Activated naive CD8-positive, alpha-beta T cell treated with anti-CD3 and anti-CD28 coated beads, Interleukin-2, amount 10 ng/mL, durations not matched to agents 7 days and 5 days (primary cell): ENCODE measurements around the gene TSPAN8. TPM values are rescaled to one million over a fixed set of nuclear protein-coding genes. Genes with fewer than 3 reads are reported as not detected.
"Not testable (repeated sequence)": the region's sequence is repeated elsewhere in the genome, so short reads cannot be mapped to it uniquely, and the experiment has no call there.

Experiments used
- ATAC-seq: fragments of 150-1000 bp; cut with Tn5 transposase; one replicate; pipeline ENCODE4 v1.10.0; 2021; ENCODE audit warnings: low read depth, moderate library complexity
- POLR2A ChIA-PET: fragments of 350-600 bp; sonication (Branson Sonifier 250); formaldehyde crosslinking; loops from one replicate; lab custom pipeline; 2021; ENCODE audit warnings: antibody characterized with exemption; lab: Charles Lee
- DNase-seq: peaks from one replicate; pipeline ENCODE4 v3.0.0; 2021
- H3K27ac Mint-ChIP-seq: one replicate; pipeline ENCODE4 v1.8.0; 2022; ENCODE audit warnings: mild to moderate bottlenecking, mixed read lengths
- H3K27me3 Mint-ChIP-seq: one replicate; pipeline ENCODE4 v1.8.0; 2022; ENCODE audit warnings: mild to moderate bottlenecking, moderate library complexity, mixed read lengths
- H3K36me3 Mint-ChIP-seq: one replicate; pipeline ENCODE4 v1.8.0; 2021; ENCODE audit warnings: mild to moderate bottlenecking, mixed read lengths
- H3K4me1 Mint-ChIP-seq: one replicate; pipeline ENCODE4 v1.8.0; 2021; ENCODE audit warnings: mixed read lengths
- H3K4me3 Mint-ChIP-seq: one replicate; pipeline ENCODE4 v1.8.0; 2022; ENCODE audit warnings: mild to moderate bottlenecking, moderate library complexity, mixed read lengths
- H3K9me3 Mint-ChIP-seq: one replicate; pipeline ENCODE4 v1.8.0; 2021; ENCODE audit warnings: mixed read lengths
- total RNA-seq, 2 experiments: library from RNA; stranded (reverse); gene quantifications; one replicate each; pipeline ENCODE4 v1.2.3, GENCODE V29; 2021

Gene TSPAN8
- total RNA-seq, 2 experiments from 2014 or later: not detected

- DNase-seq: no peak
- ATAC-seq: no peak
- H3K27me3 Mint-ChIP-seq: no peaks in the 10 kb centered on the region
- H3K27ac Mint-ChIP-seq: no peak overlapping the region
- H3K4me3 Mint-ChIP-seq: no peak overlapping the region
- H3K36me3 Mint-ChIP-seq: no peaks in the 10 kb centered on the region
- no peaks in the 10 kb centered on the region for H3K9me3 Mint-ChIP-seq
- POLR2A ChIA-PET: no interaction called here
- H3K4me1 Mint-ChIP-seq: no peaks in the 10 kb centered on the region
Measured at GRCh38 chr12:71159264-71159663, 1.5 kb upstream of the TSPAN8 start.

DNA sequence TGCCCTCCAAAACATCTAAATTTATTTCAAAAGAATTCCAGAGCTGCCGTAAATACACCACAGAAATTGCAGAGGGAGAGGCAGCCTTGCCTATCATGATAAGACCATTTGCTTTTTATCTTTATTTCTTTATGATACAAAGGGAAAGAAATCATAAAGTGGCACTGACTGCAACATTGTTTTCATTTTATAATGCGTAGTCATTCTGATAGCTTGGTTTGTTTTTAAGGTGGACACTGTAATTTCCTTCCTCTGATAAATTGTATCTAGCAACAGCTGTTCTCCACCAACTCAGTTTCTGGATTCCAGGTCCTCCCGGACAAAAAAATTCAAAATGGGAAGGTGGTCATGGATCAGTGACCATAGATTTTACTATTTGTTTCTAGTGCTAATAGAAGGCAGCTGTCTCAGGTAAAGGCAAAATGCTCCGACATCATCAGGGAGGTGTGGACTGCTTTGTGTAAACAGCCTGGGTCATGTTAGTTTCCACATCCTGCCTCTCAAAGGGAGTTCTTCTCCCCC, 623 bp upstream of the TSPAN8 start:
- Mint-ChIP-seq H3K9me3 (no peaks in the 10 kb centered on the region), H3K36me3 (no peaks in the 10 kb centered on the region), H3K4me3 (no peak overlapping the region), H3K27ac (no peak overlapping the region), H3K4me1 (no peaks in the 10 kb centered on the region), H3K27me3 (no peaks in the 10 kb centered on the region)
- ATAC-seq: no peak
- POLR2A ChIA-PET: no interaction called here
- no peak for DNase-seq

DNA sequence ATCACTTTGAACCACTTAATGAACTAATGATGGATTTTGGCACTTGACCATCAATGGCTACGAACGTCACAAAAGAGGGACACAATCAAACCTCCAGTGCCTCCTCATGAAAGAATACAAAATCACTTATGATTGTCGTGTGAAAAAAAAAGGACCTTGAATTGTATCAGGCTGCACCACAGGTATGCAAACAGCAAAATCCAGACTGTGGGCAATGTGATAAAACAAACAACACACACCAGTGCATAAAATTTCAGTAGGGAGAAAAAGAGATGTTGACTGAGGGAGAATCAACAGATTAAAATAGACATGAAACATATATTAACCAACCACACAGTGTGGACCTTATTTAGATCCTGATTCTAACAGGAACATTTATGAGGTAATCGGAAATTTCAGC, 2.6 kb downstream of the TSPAN8 start:
- no peak overlapping the region for H3K4me3 Mint-ChIP-seq
- no peak for DNase-seq
- ATAC-seq: no peak
- POLR2A ChIA-PET: no interaction called here
- no peaks in the 10 kb centered on the region for H3K4me1 Mint-ChIP-seq
- no peaks in the 10 kb centered on the region for H3K27me3 Mint-ChIP-seq
- no peaks in the 10 kb centered on the region for H3K36me3 Mint-ChIP-seq
- H3K9me3 Mint-ChIP-seq: peaks cover 3% of the 10 kb centered on the region
- no peak overlapping the region for H3K27ac Mint-ChIP-seq

- ATAC-seq (no peak), DNase-seq (no peak)
- POLR2A ChIA-PET: no interaction called here
- no peak overlapping the region for H3K27ac Mint-ChIP-seq
- H3K27me3 Mint-ChIP-seq: no peaks in the 10 kb centered on the region
- H3K9me3 Mint-ChIP-seq: peaks cover 3% of the 10 kb centered on the region
- H3K4me3 Mint-ChIP-seq: no peak overlapping the region
- H3K36me3 Mint-ChIP-seq: no peaks in the 10 kb centered on the region
- no peaks in the 10 kb centered on the region for H3K4me1 Mint-ChIP-seq
Measured at GRCh38 chr12:71152851-71153250, 4.9 kb downstream of the TSPAN8 start.

DNA sequence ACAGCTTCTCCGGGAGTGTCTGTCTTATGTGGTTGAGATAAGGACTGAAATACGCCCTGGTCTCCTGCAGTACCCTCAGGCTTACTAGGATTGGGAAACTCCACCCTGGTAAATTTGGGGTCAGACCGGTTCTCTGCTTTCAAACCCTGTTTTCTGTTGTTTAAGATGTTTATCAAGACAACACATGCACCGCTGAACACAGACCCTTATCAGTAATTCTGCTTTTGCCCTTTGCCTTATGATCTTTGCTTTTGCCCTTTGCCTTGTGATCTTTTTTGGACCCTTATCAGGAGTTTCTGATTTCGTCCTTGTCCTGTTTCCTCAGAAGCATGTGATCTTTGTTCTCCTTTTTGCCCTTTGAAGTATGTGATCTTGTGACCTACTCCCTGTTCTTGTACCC, 7.8 kb downstream of the TSPAN8 start:
- H3K4me3 Mint-ChIP-seq, H3K4me1 Mint-ChIP-seq, H3K36me3 Mint-ChIP-seq, H3K9me3 Mint-ChIP-seq, ATAC-seq, POLR2A ChIA-PET, H3K27ac Mint-ChIP-seq, DNase-seq, H3K27me3 Mint-ChIP-seq: not testable (repeated sequence)

- DNase-seq (no peak), ATAC-seq (no peak)
- Mint-ChIP-seq H3K4me1 (no peaks in the 10 kb centered on the region), H3K36me3 (no peaks in the 10 kb centered on the region), H3K27ac (no peak overlapping the region), H3K4me3 (no peak overlapping the region), H3K27me3 (no peaks in the 10 kb centered on the region), H3K9me3 (no peaks in the 10 kb centered on the region)
- POLR2A ChIA-PET: no interaction called here
Measured at GRCh38 chr12:71144682-71145081, 13.1 kb downstream of the TSPAN8 start.

DNA sequence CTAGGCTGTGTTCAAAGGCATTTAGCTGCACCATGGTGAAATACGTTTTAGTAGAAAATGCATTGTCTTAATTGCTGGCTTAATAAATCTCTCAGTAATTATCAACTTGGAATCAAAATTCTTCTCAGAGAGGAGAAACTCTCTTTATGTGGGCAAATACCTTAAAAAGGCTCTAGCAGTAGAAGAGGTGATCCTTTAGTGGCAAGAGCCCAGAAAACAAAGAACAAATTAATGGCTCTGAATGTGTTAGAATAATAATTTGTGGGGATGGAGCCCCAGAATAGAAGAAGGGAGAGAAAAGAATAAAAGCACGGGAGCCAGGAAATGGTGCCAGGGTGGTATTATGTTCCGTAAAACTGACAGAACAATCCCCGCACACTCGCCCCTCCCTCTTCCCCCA, 14.8 kb downstream of the TSPAN8 start:
- Mint-ChIP-seq H3K4me3 (no peak overlapping the region), H3K9me3 (no peaks in the 10 kb centered on the region), H3K4me1 (no peaks in the 10 kb centered on the region), H3K36me3 (no peaks in the 10 kb centered on the region), H3K27ac (no peak overlapping the region), H3K27me3 (no peaks in the 10 kb centered on the region)
- POLR2A ChIA-PET: no interaction called here
- ATAC-seq (no peak), DNase-seq (no peak)

- Mint-ChIP-seq H3K4me1 (no peaks in the 10 kb centered on the region), H3K4me3 (no peak overlapping the region), H3K27me3 (no peaks in the 10 kb centered on the region), H3K9me3 (no peaks in the 10 kb centered on the region), H3K36me3 (no peaks in the 10 kb centered on the region), H3K27ac (no peak overlapping the region)
- ATAC-seq (no peak), DNase-seq (no peak)
- POLR2A ChIA-PET: no interaction called here
Measured at GRCh38 chr12:71142016-71142415, 15.8 kb downstream of the TSPAN8 start.

- ATAC-seq (no peak), DNase-seq (no peak)
- H3K36me3 Mint-ChIP-seq: no peaks in the 10 kb centered on the region
- POLR2A ChIA-PET: no interaction called here
- no peaks in the 10 kb centered on the region for H3K4me1 Mint-ChIP-seq
- H3K27me3 Mint-ChIP-seq: no peaks in the 10 kb centered on the region
- H3K9me3 Mint-ChIP-seq: no peaks in the 10 kb centered on the region
- H3K4me3 Mint-ChIP-seq: no peak overlapping the region
- H3K27ac Mint-ChIP-seq: no peak overlapping the region
Measured at GRCh38 chr12:71141378-71141926, 16.3 kb downstream of the TSPAN8 start.

GRCh38 chr12:71139153-71139735, 18.6 kb downstream of the TSPAN8 start:
- DNase-seq (no peak), ATAC-seq (no peak)
- POLR2A ChIA-PET: no interaction called here
- no peaks in the 10 kb centered on the region for H3K9me3 Mint-ChIP-seq
- H3K4me3 Mint-ChIP-seq: no peak overlapping the region
- H3K36me3 Mint-ChIP-seq: no peaks in the 10 kb centered on the region
- H3K27ac Mint-ChIP-seq: no peak overlapping the region
- H3K27me3 Mint-ChIP-seq: no peaks in the 10 kb centered on the region
- no peaks in the 10 kb centered on the region for H3K4me1 Mint-ChIP-seq

DNA sequence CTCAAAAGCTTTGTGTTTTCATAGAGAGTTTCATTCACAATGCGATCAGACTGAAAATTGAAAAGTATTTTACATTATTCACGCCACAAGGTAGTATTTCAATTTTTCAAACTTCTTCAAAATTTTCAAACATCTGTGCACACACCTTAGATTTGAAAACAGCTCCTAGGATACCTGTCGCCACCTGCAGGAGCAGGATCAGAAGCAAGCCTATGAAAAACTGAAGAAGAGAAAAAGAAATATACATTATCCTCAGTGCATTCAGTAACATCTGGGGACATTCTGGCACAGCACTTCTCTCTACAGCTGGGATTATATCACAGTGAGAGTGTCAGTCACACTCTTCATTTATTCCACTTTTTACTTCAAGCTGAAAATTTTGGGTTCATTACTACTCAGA, 19.8 kb downstream of the TSPAN8 start:
- ATAC-seq: no peak
- Mint-ChIP-seq H3K36me3 (no peaks in the 10 kb centered on the region), H3K27ac (no peak overlapping the region), H3K9me3 (no peaks in the 10 kb centered on the region), H3K27me3 (no peaks in the 10 kb centered on the region), H3K4me1 (no peaks in the 10 kb centered on the region), H3K4me3 (no peak overlapping the region)
- POLR2A ChIA-PET: no interaction called here
- DNase-seq: no peak

DNA sequence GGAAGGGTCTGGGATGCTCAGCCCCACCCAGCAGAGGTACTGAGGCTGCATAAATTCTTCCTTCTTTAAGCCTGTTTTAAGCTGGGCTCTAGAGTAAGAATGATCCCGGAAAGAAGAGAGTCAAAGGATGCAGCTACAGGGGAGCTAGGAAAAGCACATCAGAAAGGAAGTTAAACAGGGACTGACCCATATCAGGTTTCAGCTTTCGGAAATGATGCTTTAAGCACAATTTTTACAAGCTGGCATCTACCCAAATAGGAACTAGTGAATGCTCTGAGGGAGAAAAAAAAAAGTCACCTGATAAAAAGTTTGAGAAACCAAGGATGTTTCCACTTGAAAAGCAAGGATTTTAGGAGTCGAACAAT, 22.0 kb downstream of the TSPAN8 start:
- POLR2A ChIA-PET: no interaction called here
- no peaks in the 10 kb centered on the region for H3K9me3 Mint-ChIP-seq

DNA sequence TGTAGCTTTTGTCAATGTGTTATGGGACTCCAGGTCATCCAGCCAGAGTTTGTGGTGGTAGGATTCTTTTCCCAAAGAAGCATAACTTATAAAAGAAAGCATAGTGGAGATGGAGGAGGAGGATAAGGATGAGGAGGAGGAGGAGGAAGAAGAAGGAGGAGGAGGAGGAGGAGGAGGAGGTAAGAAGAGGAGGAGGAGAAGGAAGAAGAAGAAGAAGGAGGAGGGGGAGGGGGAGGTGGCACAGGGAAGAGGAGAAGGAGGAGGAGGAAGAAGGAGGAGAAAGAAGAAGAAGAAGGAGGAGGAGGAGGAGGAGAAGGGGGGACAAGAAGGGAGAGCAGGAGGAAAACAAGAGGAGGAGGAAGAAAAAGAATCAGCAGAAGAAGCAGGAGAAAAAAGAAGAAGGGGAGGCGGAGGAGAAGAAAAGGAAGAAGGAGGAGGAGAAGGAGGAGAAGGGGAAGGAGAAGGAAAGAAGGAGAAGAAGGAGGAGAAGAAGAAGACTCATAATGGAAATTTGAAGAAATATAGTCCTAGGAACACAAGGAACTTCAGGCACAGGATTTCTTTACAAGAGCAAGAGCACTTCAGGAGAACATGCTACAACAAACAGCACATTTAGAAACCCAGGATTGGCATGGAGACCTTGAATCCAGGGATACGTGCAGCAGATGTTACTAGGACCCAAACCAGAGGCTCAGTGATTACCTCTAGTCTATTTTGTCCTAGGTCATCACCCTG, 22.6 kb downstream of the TSPAN8 start:
- H3K27ac Mint-ChIP-seq: no peak overlapping the region
- no peaks in the 10 kb centered on the region for H3K9me3 Mint-ChIP-seq
- H3K27me3 Mint-ChIP-seq: no peaks in the 10 kb centered on the region
- ATAC-seq: no peak
- no peaks in the 10 kb centered on the region for H3K4me1 Mint-ChIP-seq
- POLR2A ChIA-PET: no interaction called here
- no peaks in the 10 kb centered on the region for H3K36me3 Mint-ChIP-seq
- no peak overlapping the region for H3K4me3 Mint-ChIP-seq
- no peak for DNase-seq

More for the DNA sequence above, 22.0 kb downstream of the TSPAN8 start:
- Mint-ChIP-seq H3K4me3 (no peak overlapping the region), H3K27ac (no peak overlapping the region), H3K27me3 (no peaks in the 10 kb centered on the region), H3K4me1 (no peaks in the 10 kb centered on the region), H3K36me3 (no peaks in the 10 kb centered on the region)
- no peak for ATAC-seq
- no peak for DNase-seq

- no peak overlapping the region for H3K4me3 Mint-ChIP-seq
- H3K27me3 Mint-ChIP-seq: no peaks in the 10 kb centered on the region
- H3K36me3 Mint-ChIP-seq: no peaks in the 10 kb centered on the region
- no peaks in the 10 kb centered on the region for H3K9me3 Mint-ChIP-seq
- ATAC-seq: no peak
- POLR2A ChIA-PET: no interaction called here
- H3K4me1 Mint-ChIP-seq: no peaks in the 10 kb centered on the region
- DNase-seq: no peak
- H3K27ac Mint-ChIP-seq: no peak overlapping the region
Measured at GRCh38 chr12:71134405-71134804, 23.4 kb downstream of the TSPAN8 start.
